Osteoblast (primary cell): ENCODE results near the gene AGA. TPM values are rescaled to one million over a fixed set of nuclear protein-coding genes. Genes with fewer than 3 reads are reported as not detected.

Experiments used
- DNase-seq: peaks from one replicate; pipeline ENCODE4 v3.0.0; 2011; ENCODE audit warnings: low spot score, mixed read lengths; ENCODE audit not compliant: insufficient read length; ENCODE audit errors: missing footprints
- H2AFZ ChIP-seq: 2 replicates; pipeline ENCODE4 v1.6.0; 2011; ENCODE audit warnings: mild to moderate bottlenecking, low read length
- H3K27ac ChIP-seq: 2 replicates; pipeline ENCODE4 v1.5.1; 2011; ENCODE audit warnings: mild to moderate bottlenecking, low read depth, low read length, moderate library complexity
- H3K27me3 ChIP-seq: 2 replicates; pipeline ENCODE4 v1.6.0; 2012; ENCODE audit warnings: mild to moderate bottlenecking, control low read depth, inconsistent platforms, low read length, moderate library complexity; ENCODE audit not compliant: insufficient read depth
- H3K36me3 ChIP-seq: 2 replicates; pipeline ENCODE4 v1.5.1; 2011; ENCODE audit warnings: mild to moderate bottlenecking, low read length, control low read depth, moderate library complexity; ENCODE audit not compliant: insufficient read depth
- H3K4me1 ChIP-seq: 2 replicates; pipeline ENCODE4 v1.5.1; 2011; ENCODE audit warnings: mild to moderate bottlenecking, low read length, control low read depth, moderate library complexity; ENCODE audit not compliant: insufficient read depth
- H3K4me2 ChIP-seq: 2 replicates; pipeline ENCODE4 v1.6.0; 2011; ENCODE audit warnings: mild to moderate bottlenecking, low read length; ENCODE audit not compliant: insufficient read depth
- H3K4me3 ChIP-seq: fragments of 200-600 bp; sonication (generic); 3 replicates; pipeline ENCODE4 v1.5.1; 2012; ENCODE audit warnings: mild to moderate bottlenecking, low read length, inconsistent platforms; ENCODE audit not compliant: insufficient read depth
- H3K79me2 ChIP-seq: 2 replicates; pipeline ENCODE4 v1.6.0; 2012; ENCODE audit warnings: mild to moderate bottlenecking, low read length, control low read depth, inconsistent platforms; ENCODE audit not compliant: insufficient read depth
- H3K9me3 ChIP-seq: 2 replicates; pipeline ENCODE4 v1.5.1; 2011; ENCODE audit warnings: low read depth, low read length, control low read depth
- H4K20me1 ChIP-seq: 2 replicates; pipeline ENCODE4 v1.6.0; 2012; ENCODE audit warnings: mild to moderate bottlenecking, low read length, control low read depth; ENCODE audit not compliant: insufficient read depth
- CTCF ChIP-seq: IDR thresholded peaks from 2 replicates; pipeline ENCODE4 v1.5.1; 2011; ENCODE audit warnings: mild to moderate bottlenecking, low read depth, low read length, moderate library complexity; ENCODE audit errors: extremely low read depth
- total RNA-seq: library from RNA; depleted of rRNA; stranded (reverse); fragments of >200 nt; gene quantifications from 2 replicates; pipeline ENCODE4 v1.2.3, GENCODE V29; 2012

Gene AGA
- total RNA-seq, 1 donor: 43.4 TPM

DNA sequence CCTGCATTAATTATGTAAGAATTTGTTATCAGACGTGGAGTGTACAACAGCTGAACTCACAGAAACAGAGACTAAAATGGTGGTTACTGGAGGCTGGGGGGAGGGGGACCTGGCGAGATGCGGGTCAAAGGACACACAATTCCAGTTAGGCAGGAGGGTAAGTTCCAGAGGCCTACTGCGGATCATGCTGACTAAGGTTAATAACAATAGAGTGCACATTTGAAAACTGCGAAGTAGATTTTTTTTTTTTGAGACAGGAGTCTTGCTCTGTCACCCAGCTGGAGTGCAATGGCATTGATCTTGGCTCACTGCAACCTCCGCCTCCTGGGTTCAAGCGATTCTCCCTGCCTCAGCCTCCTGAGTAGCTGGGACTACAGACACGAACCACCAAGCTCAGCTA, 7.6 kb downstream of the AGA start:
- Histone ChIP-seq H3K4me3 (no peak overlapping the region), H3K27me3 (no peaks in the 10 kb centered on the region), H3K9me3 (no peaks in the 10 kb centered on the region), H4K20me1 (no peaks in the 10 kb centered on the region), H3K27ac (no peak overlapping the region), H3K36me3 (peaks cover 11% of the 10 kb centered on the region), H3K4me1 (no peaks in the 10 kb centered on the region), H3K79me2 (no peaks in the 10 kb centered on the region), H2AFZ (no peak overlapping the region), H3K4me2 (no peak overlapping the region)
- TF ChIP-seq CTCF: no peak
- no peak for DNase-seq

- Histone ChIP-seq H2AFZ (peak overlapping the region; percentile 84), H3K27ac (no peak overlapping the region), H3K36me3 (no peaks in the 10 kb centered on the region), H3K4me1 (peaks cover 11% of the 10 kb centered on the region), H3K79me2 (no peaks in the 10 kb centered on the region), H3K4me2 (peak overlapping the region; percentile 48), H4K20me1 (no peaks in the 10 kb centered on the region), H3K27me3 (no peaks in the 10 kb centered on the region), H3K9me3 (no peaks in the 10 kb centered on the region), H3K4me3 (no peak overlapping the region)
- no peak for TF ChIP-seq CTCF
- DNase-seq: no peak
Observed at GRCh38 chr4:177427192-177427591, 15.0 kb downstream of the AGA start.

DNA sequence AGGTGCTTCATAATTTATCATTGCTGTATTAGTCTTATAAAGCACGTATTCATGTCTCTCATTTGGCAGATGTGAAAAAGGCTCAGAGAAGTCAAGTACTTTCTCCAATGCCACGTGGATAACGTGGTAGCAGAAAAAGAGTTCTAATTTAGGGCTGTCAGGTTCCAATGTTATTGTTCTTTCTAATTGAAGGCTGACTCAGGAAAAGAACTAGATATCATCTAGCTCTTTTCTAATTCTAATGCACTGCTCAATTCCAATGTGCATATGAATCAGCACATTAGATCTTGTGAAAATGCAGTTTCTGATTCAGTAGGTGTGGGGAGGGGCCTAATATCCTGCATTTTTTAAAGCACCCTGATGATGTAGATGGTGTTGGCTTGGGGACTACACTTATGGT, 22.8 kb downstream of the AGA start:
- Histone ChIP-seq H4K20me1 (no peaks in the 10 kb centered on the region), H3K27ac (no peak overlapping the region), H3K79me2 (no peaks in the 10 kb centered on the region), H3K4me1 (no peaks in the 10 kb centered on the region), H3K4me3 (no peak overlapping the region), H3K9me3 (no peaks in the 10 kb centered on the region), H3K4me2 (no peak overlapping the region), H2AFZ (peak overlapping the region; percentile 29), H3K27me3 (no peaks in the 10 kb centered on the region), H3K36me3 (no peaks in the 10 kb centered on the region)
- no peak for DNase-seq
- TF ChIP-seq CTCF: no peak

GRCh38 chr4:177413656-177414055, 28.6 kb downstream of the AGA start:
- no peak overlapping the region for H3K27ac ChIP-seq
- no peaks in the 10 kb centered on the region for H3K79me2 ChIP-seq
- no peak for TF ChIP-seq CTCF
- DNase-seq: no peak
- no peaks in the 10 kb centered on the region for H3K27me3 ChIP-seq
- H3K4me3 ChIP-seq: no peak overlapping the region
- H3K4me1 ChIP-seq: no peaks in the 10 kb centered on the region
- H3K4me2 ChIP-seq: no peak overlapping the region
- H3K9me3 ChIP-seq: no peaks in the 10 kb centered on the region
- no peaks in the 10 kb centered on the region for H4K20me1 ChIP-seq
- no peak overlapping the region for H2AFZ ChIP-seq
- H3K36me3 ChIP-seq: no peaks in the 10 kb centered on the region
